Measurements from ENCODE around the gene NAT9. TPM values are rescaled to one million over a fixed set of nuclear protein-coding genes. Genes with fewer than 3 reads are reported as not detected.

NAT9 gene
- total RNA-seq, 1 donor from 2014 or later: 48.9 TPM

DNA sequence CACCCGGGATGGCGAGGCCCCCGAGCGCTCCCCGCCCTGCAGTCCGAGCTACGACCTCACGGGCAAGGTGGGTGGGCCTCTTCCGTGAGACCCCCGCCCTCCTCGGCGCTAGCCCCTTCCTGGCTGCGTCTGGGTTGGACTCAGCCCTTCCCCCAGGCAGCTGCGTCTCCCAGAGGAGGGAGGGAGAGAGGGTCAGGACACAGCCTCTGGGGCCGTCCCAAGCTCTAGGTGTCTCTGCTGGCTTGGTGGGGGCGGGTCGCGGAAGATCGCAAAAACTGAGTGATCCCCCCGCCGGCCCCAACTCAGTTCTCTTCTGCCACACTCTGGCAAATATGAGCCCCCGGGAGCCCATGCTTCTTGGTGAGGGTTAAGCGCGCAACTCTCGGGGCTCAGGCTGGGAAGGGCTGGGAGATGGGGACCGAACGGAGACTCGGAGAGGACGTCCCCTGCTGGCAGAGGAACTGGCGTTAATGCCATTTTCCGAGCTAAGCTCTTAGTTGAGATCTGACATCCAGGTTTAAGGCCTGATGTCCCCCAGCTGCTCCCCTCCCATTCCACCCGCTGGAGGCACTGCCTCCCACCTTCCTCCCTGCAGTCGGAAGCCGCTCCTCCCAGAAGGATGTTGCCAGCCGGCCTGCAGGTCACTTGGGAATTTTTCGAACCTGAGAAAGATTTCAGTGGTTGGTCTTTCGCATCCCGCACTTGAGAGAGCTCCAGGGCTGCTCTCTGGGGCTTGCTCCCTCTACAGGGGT is 38.7 kb downstream of the NAT9 start:
- TF ChIP-seq, protein P1, sequence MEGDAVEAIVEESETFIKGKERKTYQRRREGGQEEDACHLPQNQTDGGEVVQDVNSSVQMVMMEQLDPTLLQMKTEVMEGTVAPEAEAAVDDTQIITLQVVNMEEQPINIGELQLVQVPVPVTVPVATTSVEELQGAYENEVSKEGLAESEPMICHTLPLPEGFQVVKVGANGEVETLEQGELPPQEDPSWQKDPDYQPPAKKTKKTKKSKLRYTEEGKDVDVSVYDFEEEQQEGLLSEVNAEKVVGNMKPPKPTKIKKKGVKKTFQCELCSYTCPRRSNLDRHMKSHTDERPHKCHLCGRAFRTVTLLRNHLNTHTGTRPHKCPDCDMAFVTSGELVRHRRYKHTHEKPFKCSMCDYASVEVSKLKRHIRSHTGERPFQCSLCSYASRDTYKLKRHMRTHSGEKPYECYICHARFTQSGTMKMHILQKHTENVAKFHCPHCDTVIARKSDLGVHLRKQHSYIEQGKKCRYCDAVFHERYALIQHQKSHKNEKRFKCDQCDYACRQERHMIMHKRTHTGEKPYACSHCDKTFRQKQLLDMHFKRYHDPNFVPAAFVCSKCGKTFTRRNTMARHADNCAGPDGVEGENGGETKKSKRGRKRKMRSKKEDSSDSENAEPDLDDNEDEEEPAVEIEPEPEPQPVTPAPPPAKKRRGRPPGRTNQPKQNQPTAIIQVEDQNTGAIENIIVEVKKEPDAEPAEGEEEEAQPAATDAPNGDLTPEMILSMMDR (IDR thresholded peaks at IDR 0.05): peak; percentile 73
- H3K4me1 Mint-ChIP-seq (ENCODE audit: low read depth): peaks cover 19% of the 10 kb centered on the region
- H3K9me3 Mint-ChIP-seq (ENCODE audit: low read depth): no peaks in the 10 kb centered on the region
- H3K36me3 Mint-ChIP-seq (ENCODE audit: low read depth): no peaks in the 10 kb centered on the region
- H3K27ac Mint-ChIP-seq (ENCODE audit: unreplicated experiment): no peak overlapping the region
- DNase-seq (ENCODE audit: low spot score): peak; percentile 72
- peak overlapping the region; percentile 19 for H3K4me3 Mint-ChIP-seq (ENCODE audit: unreplicated experiment)
- peaks cover 28% of the 10 kb centered on the region for H3K27me3 Mint-ChIP-seq (ENCODE audit: low read depth)

DNA sequence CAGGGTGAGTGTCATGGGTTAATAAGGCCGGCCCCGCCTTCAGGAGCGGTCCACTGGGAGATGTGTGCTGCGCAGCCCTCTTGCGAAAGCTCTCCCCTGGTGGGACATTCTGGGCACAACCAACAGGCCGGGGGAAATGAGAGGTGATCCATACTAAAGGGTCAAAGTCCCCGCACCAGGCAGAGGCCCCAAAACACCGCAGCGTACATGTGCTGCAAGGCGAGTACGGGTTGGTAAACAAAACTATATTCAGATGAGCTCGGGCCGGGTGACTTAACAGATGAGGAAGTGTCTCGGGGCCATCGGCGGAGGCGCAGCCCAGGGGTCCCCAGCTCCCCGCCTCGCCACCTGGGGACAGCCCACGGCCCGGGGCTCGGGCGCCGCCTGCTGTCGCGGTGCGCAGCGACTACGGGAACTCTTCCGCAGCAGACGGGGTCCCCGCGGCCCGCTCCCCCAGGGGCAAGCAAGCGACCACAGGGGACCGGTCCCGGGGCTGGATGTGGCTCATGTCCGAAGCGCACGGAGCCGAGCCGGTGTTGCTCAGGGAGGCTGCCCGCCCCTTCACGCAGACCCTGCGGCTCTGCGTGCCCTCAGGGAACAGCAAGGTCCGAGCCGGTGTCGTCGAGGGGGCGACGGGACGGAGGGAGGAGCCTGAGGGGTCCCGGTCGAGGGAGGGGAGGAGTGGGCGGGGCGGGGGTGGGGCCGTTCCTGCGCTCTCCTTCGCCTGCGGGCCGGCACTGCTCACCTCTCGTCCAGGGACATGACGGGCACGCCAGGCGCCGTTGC is 39.4 kb downstream of the NAT9 start, which contains the start of gene RAB37:
RAB37 (plus strand) TSS at position 744 of the 786 bp plus-strand sequence; CDS start at position 761, 17 bp downstream.
- no peak within 1 kb of the TSS for H3K27ac Mint-ChIP-seq (ENCODE audit: unreplicated experiment)
- peak within 1 kb of the TSS; percentile 19 for H3K4me3 Mint-ChIP-seq (ENCODE audit: unreplicated experiment)
- no peaks in the 10 kb centered on the region for H3K36me3 Mint-ChIP-seq (ENCODE audit: low read depth)
- TF ChIP-seq, protein P1 (IDR thresholded peaks at IDR 0.05): peak; percentile 68
- no peaks in the 10 kb centered on the region for H3K9me3 Mint-ChIP-seq (ENCODE audit: low read depth)
- DNase-seq (ENCODE audit: low spot score): peak; percentile 89
- H3K27me3 Mint-ChIP-seq (ENCODE audit: low read depth): peaks cover 28% of the 10 kb centered on the region
- peaks cover 12% of the 10 kb centered on the region for H3K4me1 Mint-ChIP-seq (ENCODE audit: low read depth)

DNA sequence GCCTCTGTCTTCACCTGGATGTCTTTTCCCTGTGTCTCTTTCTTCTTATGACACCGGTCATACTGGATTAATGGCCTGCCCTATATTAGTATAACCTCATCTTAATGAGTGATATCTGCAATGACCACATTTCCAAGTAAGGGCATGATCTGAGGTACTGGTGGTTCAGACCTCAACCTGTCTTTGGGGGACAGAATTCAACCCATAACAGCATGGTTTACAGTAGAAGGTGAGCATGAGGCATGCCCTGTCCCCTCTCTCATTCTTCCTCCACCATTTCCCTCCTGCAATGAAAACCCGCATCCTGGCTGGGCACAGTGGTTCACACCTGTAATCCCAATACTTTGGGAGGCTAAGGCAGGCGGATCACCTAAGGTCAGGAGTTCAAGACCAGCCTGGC is 41.9 kb downstream of the NAT9 start:
- DNase-seq (ENCODE audit: low spot score): no peak
- H3K4me1 Mint-ChIP-seq (ENCODE audit: low read depth): peaks cover 12% of the 10 kb centered on the region

DNA sequence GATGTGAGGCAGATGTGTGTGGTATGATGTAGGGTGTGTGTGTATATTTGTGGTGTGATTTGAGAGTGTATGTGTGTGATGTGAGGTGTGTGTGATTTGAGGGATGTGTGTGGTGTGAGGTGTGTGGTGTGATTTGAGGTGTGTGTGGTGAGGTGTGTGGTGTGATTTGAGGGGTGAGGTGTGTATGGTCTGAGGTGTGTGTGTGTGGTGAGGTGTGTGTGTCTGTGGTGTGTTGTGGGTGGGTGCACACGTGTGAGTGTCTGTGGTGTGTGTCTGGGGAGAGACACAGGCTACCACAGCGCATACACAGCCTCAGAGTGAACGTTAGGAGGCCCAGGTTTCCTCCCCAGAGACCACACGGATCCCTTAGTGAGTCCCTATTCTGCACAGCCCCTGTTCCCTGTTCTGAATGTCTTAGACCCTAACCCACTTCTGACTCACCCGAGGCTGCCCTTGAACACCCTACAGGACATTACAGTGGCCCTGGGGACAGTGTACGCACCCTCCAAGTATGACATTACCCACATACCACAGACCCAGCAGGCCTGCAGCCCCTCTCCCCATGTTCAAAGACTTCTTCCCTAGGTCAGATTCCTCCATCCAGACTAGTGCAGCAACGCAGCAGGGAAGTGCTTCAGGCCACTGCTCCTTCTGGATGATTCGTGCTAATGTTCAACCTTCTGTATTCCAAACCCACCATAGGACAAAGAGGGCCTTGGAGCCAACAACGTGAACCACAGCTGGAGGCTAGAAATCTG is 42.6 kb downstream of the NAT9 start:
- H3K27me3 Mint-ChIP-seq (ENCODE audit: low read depth): peaks cover 25% of the 10 kb centered on the region
- H3K36me3 Mint-ChIP-seq (ENCODE audit: low read depth): no peaks in the 10 kb centered on the region
- no peak overlapping the region for H3K27ac Mint-ChIP-seq (ENCODE audit: unreplicated experiment)
- H3K4me3 Mint-ChIP-seq (ENCODE audit: unreplicated experiment): no peak overlapping the region
- DNase-seq (ENCODE audit: low spot score): no peak
- TF ChIP-seq, protein P1 (IDR thresholded peaks at IDR 0.05): no peak
- H3K9me3 Mint-ChIP-seq (ENCODE audit: low read depth): no peaks in the 10 kb centered on the region
- H3K4me1 Mint-ChIP-seq (ENCODE audit: low read depth): peaks cover 12% of the 10 kb centered on the region

More for the DNA sequence above, 41.9 kb downstream of the NAT9 start:
- no peaks in the 10 kb centered on the region for H3K36me3 Mint-ChIP-seq (ENCODE audit: low read depth)
- no peak overlapping the region for H3K27ac Mint-ChIP-seq (ENCODE audit: unreplicated experiment)
- H3K9me3 Mint-ChIP-seq (ENCODE audit: low read depth): no peaks in the 10 kb centered on the region
- TF ChIP-seq, protein P1 (IDR thresholded peaks at IDR 0.05): no peak
- peaks cover 31% of the 10 kb centered on the region for H3K27me3 Mint-ChIP-seq (ENCODE audit: low read depth)
- H3K4me3 Mint-ChIP-seq (ENCODE audit: unreplicated experiment): no peak overlapping the region

Data from chondrocyte (in vitro differentiated cells).